DND-41 (cell line): ENCODE results near the gene RDH14.

Experiments
- EZH2 ChIP-seq: IDR thresholded peaks from 3 replicates; pipeline ENCODE4 v1.6.1; 2012; ENCODE audit warnings: borderline replicate concordance, low read depth, mild to moderate bottlenecking, moderate library complexity, low read length, inconsistent platforms; ENCODE audit not compliant: severe bottlenecking
- TF ChIP-seq, protein P1 (sequence below): IDR thresholded peaks from 2 replicates; pipeline ENCODE4 v1.5.1; 2012; ENCODE audit warnings: borderline replicate concordance, low read length, moderate library complexity, mild to moderate bottlenecking; ENCODE audit not compliant: poor library complexity, severe bottlenecking; ENCODE audit errors: extremely low read depth

DNA sequence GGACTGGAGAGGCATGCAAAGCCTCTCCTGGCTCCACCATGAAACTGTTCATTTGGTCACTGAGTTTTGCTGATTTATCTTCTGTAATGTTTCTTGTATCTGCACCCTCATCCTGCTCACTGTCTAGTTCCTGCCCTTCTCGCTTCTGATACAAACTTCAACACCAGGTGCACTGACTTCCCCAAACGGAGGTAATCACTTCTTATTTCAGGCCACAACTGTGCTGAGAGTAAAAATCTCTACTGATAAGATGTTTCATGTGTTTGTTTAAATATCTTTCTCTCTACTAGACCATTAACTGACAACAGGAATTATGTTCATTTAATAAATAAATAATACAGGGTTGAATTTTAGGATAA, 39.8 kb upstream of the RDH14 start:
- TF ChIP-seq, protein P1, sequence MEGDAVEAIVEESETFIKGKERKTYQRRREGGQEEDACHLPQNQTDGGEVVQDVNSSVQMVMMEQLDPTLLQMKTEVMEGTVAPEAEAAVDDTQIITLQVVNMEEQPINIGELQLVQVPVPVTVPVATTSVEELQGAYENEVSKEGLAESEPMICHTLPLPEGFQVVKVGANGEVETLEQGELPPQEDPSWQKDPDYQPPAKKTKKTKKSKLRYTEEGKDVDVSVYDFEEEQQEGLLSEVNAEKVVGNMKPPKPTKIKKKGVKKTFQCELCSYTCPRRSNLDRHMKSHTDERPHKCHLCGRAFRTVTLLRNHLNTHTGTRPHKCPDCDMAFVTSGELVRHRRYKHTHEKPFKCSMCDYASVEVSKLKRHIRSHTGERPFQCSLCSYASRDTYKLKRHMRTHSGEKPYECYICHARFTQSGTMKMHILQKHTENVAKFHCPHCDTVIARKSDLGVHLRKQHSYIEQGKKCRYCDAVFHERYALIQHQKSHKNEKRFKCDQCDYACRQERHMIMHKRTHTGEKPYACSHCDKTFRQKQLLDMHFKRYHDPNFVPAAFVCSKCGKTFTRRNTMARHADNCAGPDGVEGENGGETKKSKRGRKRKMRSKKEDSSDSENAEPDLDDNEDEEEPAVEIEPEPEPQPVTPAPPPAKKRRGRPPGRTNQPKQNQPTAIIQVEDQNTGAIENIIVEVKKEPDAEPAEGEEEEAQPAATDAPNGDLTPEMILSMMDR, result no peak
- no peak for TF ChIP-seq EZH2
